HG03025 (cell line): ENCODE data around the gene CYP2A7.
"Not testable (repeated sequence)": the region's sequence is repeated elsewhere in the genome, so short reads cannot be mapped to it uniquely, and the experiment has no call there.

Source experiments
- ATAC-seq: cut with Tn5 transposase; IDR thresholded peaks from one replicate; pipeline ENCODE4 v1.9.1; 2021; ENCODE audit warnings: mild to moderate bottlenecking, moderate library complexity; ENCODE audit not compliant: unreplicated experiment, low FRiP score

Gene CYP2A7

DNA sequence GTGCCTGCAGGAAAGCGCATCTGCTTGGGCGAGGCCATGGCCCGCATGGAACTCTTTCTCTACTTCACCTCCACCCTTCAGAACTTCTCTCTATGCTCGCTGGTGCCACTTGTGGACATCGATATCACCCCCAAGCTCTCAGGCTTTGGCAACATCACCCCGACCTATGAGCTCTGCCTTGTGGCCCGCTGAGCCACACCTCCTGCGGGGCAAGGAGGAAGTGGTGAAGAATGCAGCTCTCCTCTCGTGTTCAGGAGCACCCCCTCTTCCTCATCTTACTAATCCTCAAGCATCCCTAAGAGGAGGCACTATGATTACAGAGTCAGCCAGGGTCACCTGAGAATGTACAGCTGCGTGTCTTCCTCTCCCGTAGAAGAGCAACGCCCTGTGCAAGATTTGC is 17.9 kb upstream of the CYP2A7 start:
- not testable (repeated sequence) for ATAC-seq

DNA sequence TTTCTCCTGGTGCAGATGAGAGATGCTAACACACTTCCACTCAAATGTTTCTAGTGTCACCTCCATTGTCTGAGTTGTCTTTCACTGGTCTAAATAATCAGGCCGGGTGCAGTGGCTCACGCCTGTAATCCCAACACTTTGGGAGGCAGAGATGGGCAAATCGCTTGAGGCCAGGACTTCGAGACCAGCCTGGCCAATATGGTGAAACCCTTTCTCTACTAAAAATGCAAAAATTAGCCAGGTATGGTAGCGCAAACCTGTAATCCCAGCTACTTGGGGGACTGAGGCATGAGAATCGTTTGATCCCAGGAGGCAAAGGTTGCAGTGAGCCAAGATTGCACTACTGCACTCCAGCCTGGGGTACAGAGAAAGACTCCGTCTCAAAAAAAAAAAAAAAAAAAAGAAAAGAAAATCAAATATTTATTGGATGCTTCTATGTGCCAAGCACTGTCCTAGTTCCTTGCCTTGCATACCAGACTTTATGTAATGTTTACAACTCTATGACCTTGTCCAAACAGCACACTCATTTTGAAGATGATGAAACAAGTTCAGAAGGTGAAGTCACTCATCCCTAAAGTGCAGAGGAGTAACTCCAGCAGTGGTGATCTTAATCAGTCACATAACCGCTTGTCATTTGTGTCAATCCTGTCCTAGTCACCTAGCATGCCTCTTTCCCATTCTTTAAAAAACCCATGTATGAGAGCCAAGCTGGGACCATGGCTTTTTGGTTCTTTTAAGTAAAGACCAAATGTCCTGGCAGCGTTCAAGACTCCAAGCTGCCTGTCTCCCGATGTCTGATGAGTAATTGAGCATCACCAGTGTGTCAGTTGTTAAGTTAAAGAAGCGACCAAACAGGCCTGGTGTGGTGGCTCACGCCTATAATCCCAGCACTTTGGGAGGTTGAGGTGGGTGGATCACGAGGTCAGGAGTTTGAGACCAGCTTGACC is 15.1 kb upstream of the CYP2A7 start:
- ATAC-seq: not testable (repeated sequence)

GRCh38 chr19:40896418-40896796 is 14.4 kb upstream of the CYP2A7 start:
- ATAC-seq: no peak

DNA sequence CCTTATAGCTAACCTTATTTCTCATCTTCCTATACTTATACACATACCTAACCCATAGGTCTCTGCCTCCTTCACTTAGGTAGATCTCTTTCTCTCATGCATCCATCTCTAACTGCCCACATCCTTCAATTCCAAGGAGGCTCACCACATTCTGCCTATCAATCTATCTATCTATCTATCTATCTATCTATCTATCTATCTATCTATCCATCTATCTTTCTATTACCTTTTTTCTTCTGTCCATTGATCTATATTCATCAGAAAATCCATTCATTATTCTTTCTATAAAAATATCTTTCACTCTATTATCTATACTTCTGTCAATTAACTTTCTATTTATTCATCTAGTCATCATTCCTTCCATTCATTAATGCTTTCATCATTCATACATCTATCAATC is 11.1 kb upstream of the CYP2A7 start:
- no peak for ATAC-seq

DNA sequence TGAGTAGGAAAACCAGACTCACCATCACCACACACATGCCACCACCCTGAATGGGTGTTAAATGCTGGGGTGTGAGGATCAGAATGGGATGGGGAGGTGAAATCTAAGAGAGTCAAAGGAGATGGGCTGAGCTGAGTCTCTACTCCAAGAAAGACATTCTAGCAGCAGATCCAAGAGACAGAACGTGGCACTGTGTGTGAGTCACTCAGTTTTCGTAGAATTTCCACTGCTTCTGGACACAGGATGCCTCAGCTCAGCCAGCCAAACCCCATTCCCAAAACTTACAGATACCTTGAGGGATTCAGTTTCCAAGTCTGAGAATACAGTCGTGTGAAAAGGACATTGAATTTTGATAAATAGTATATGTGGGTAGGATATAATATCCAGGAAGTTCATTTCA is 7.3 kb upstream of the CYP2A7 start:
- no peak for ATAC-seq

GRCh38 chr19:40888191-40888590 is 6.2 kb upstream of the CYP2A7 start:
- no peak for ATAC-seq

DNA sequence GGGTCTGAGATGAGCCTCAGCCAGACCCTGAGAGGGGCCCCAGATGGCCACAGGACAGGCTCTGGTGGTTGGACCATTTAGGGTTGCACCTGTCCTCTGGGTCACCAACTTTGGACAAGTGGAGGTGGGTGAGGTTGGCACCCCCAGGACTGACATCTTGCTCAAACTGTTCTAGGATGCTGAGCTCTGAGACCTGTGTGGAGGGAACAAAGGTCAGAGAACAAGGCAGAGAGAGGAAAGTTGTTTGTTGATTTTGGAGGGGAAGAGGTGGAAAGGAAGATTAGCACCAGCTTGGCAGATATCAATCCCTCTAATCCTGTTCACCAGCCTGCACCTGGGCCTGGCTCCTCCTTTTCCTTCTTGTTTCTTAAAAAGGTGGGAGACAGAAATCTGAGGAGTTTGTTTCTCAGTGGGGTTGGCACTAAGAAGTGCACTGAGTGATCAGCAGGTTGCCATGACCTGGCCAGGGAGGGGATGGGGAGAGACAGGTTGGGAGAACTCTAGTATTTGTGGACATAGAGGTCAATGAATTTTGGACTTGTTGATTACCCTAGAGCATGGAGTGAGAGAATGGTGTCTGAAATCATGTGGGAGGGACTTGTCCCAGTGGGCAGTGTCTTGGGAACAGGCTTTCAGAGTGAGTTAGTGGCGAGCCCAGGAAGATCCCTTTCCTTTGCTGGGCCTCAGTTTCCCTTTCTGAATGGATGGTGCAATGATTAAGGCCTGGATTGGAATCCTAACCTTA is 2.3 kb upstream of the CYP2A7 start:
- not testable (repeated sequence) for ATAC-seq

DNA sequence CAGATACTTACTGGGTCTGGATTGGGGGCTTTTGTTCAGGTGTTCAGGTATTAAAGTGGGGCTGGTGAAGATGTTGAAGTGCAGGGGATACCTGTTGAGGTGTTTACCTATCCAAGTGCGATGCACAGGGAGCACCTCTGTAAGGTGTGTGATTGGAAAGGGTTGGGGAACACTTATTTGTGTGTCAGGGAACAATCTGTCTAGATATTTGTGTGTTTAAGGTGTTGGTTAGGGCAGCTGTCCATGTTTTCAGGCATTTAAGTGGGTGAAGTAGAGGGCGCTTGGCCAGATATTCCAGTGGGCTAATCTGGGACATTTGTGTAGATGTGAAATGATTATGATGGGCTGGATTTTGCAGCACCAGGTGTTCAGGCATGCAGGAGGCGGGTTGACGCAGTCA is 2.7 kb downstream of the CYP2A7 start:
- not testable (repeated sequence) for ATAC-seq

- not testable (repeated sequence) for ATAC-seq
These were observed 6.5 kb downstream of the CYP2A7 start for GRCh38 chr19:40875526-40875951.

GRCh38 chr19:40874874-40875273 is 7.2 kb downstream of the CYP2A7 start:
- ATAC-seq: not testable (repeated sequence)

- ATAC-seq: not testable (repeated sequence)
These were observed 8.2 kb downstream of the CYP2A7 start for GRCh38 chr19:40873873-40874272.

DNA sequence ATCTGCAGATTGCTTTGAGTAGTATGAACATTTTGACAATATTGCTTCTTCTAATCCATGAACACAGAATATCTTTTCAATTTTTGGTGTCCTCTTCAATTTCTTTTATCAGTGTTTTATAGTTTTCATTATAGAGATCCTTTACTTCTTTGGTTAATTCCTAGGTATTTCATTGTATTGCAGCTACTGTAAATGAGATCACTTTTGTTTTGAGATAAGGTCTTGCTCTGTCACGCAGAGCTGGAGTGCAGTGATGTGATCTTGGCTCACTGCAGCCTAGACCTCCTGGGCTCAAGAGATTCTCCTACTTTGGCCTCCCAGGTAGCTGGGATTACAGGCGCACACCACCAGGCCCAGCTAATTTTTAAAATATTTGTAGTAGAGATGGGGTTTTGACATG is 9.8 kb downstream of the CYP2A7 start:
- no peak for ATAC-seq

DNA sequence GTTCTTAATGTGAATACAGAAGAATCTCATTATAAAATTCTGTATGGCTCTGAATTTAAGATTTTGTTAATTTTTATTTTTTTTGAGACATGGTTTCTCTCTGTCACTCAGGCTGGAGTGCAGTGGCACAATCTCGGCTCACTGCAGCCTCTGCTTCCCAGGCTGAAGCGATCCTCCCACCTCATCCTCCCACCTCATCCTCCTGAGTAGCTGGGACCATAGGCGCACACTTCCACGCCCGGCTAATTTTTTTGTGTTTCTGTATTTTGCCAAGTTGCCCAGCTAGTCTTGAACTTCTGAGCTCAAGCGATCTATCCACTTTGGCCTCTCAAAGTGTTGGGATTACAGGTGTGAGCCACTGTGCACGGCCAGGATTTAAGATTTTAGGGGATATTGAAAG is 14.3 kb downstream of the CYP2A7 start:
- no peak for ATAC-seq

GRCh38 chr19:40864739-40865496 is 17.1 kb downstream of the CYP2A7 start:
- not testable (repeated sequence) for ATAC-seq

GRCh38 chr19:40862785-40863184 is 19.2 kb downstream of the CYP2A7 start:
- ATAC-seq: no peak

DNA sequence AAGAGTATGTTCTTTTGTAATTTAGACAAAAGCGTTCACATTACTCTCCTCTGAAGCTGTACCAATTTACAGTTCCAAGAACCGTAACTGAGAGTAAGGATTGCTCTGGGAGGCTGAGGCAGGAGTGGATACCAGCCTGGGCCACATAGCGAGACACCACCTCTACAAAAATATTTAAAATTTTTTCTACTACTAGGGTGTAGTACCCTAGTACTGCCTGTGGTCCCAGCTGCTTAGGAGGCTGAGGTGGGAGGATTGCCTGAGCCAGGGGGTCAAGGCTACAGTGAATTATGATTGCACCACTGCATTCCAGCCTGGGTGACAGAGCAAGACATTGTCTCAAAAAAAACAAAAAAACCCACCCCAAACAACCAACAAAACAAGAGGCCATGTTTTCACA is 19.7 kb downstream of the CYP2A7 start:
- no peak for ATAC-seq

DNA sequence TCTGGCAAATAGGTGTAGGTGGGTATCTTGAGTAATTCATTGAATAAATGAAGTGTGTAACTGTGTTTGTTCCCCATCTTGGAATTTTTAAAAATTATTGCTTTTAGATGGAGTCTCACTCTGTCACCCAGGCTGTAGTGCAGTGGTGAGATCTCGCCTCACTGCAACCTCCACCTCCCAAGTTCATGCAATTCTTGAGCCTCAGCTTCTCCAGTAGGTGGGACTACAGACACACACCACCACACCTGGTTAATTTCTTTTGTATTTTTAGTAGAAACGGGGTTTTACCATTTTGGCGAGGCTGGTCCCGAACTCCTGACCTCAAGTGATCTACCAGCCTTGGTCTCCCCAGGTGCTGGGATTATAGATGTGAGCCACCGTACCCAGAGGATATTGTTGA is 23.9 kb downstream of the CYP2A7 start:
- ATAC-seq: no peak

DNA sequence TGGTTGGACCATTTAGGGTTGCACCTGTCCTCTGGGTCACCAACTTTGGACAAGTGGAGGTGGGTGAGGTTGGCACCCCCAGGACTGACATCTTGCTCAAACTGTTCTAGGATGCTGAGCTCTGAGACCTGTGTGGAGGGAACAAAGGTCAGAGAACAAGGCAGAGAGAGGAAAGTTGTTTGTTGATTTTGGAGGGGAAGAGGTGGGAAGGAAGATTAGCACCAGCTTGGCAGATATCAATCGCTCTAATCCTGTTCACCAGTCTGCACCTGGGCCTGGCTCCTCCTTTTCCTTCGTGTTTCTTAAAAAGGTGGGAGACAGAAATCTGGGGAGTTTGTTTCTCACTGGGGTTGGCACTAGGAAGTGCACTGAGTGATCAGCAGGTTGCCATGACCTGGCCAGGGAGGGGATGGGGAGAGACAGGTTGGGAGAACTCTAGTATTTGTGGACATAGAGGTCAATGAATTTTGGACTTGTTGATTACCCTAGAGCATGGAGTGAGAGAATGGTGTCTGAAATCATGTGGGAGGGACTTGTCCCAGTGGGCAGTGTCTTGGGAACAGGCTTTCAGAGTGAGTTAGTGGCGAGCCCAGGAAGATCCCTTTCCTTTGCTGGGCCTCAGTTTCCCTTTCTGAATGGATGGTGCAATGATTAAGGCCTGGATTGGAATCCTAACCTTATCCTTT is 29.4 kb downstream of the CYP2A7 start:
- not testable (repeated sequence) for ATAC-seq

GRCh38 chr19:40850277-40850676 is 31.8 kb downstream of the CYP2A7 start, which contains the start of gene CYP2A6:
CYP2A6 (minus strand) TSS chr19:40850447; CDS start chr19:40850426, 21 bp downstream.
- not testable (repeated sequence) for ATAC-seq

DNA sequence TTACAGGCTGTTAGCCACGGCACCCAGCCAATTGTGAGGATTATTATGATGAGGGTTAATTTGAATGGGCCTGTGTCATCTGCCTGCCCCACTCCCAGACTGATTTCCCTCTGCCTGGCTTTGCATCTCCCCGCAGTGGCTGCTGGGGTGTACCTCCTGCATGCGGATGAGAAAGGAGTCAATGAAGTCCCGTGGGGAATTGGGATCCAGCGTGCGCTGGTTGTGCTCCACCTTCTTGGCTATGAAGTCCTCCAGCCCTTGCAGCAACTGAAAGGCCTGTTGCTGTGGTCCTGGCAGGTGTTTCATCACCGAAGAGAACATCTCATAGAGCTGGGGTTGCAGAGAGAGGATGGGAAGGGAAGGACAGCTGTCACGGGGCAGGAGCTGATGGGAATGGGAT is 35.3 kb downstream of the CYP2A7 start:
- ATAC-seq: not testable (repeated sequence)
